ENCODE data around the gene HBG2. TPM values are rescaled to one million over a fixed set of nuclear protein-coding genes. Genes with fewer than 3 reads are reported as not detected.

Gene HBG2
- total and polyA plus RNA-seq, 10 donors, result 0.29 to 19.6 (median 4.2) TPM; not detected in 3

GRCh38 chr11:5240458-5240857 is 14.1 kb downstream of the HBG2 start:
- Histone ChIP-seq H3K27ac (no peak overlapping the region), H3K4me1 (no peaks in the 10 kb centered on the region), H3K27me3 (replicated peaks in 1 of 7) (no peaks in the 10 kb centered on the region), H3K4me3 (no peak overlapping the region), H3K36me3 (no peaks in the 10 kb centered on the region), H3K9me3 (no peaks in the 10 kb centered on the region)
- TF ChIP-seq POLR2A (IDR thresholded peaks at IDR 0.05), result no peak
- no peak for TF ChIP-seq POLR2AphosphoS5 (IDR thresholded peaks at IDR 0.05)
- no peak for TF ChIP-seq CTCF (IDR thresholded peaks at IDR 0.05 in 8 of 11, conservative IDR thresholded peaks at IDR 0.05 in 3 of 11)
- intact Hi-C loops (cut with DNase I; ENCODE audit: low total_unique reads), result no loop called here
- DNase-seq, result no peak
- 62 to 75% (median 66%) methylated on average over 2 of the region's 2 CpGs for WGBS, 5 donors

GRCh38 chr11:5240056-5240455 is 14.5 kb downstream of the HBG2 start:
- H3K9me3 ChIP-seq, result no peaks in the 10 kb centered on the region
- no peaks in the 10 kb centered on the region for H3K4me1 ChIP-seq
- no peak overlapping the region for H3K27ac ChIP-seq
- DNase-seq, result no peak
- 79 to 94% (median 86%) methylated on average over 1 of the region's 1 CpG for WGBS, 5 donors
- no peaks in the 10 kb centered on the region for H3K36me3 ChIP-seq
- no peaks in the 10 kb centered on the region for H3K27me3 ChIP-seq (replicated peaks in 1 of 7)
- intact Hi-C loops (cut with DNase I; ENCODE audit: low total_unique reads), result no loop called here
- no peak for TF ChIP-seq CTCF (IDR thresholded peaks at IDR 0.05 in 8 of 11, conservative IDR thresholded peaks at IDR 0.05 in 3 of 11)
- no peak for TF ChIP-seq POLR2A (IDR thresholded peaks at IDR 0.05)
- TF ChIP-seq POLR2AphosphoS5 (IDR thresholded peaks at IDR 0.05), result no peak
- no peak overlapping the region for H3K4me3 ChIP-seq

- no peak for TF ChIP-seq POLR2AphosphoS5 (IDR thresholded peaks at IDR 0.05)
- no peak for TF ChIP-seq CTCF (IDR thresholded peaks at IDR 0.05 in 8 of 11, conservative IDR thresholded peaks at IDR 0.05 in 3 of 11)
- TF ChIP-seq POLR2A (IDR thresholded peaks at IDR 0.05), result no peak
- intact Hi-C loops (cut with DNase I; ENCODE audit: low total_unique reads), result no loop called here
- Histone ChIP-seq H3K27ac (no peak overlapping the region), H3K4me1 (no peaks in the 10 kb centered on the region), H3K36me3 (no peaks in the 10 kb centered on the region), H3K9me3 (no peaks in the 10 kb centered on the region), H3K27me3 (replicated peaks in 1 of 7) (no peaks in the 10 kb centered on the region), H3K4me3 (no peak overlapping the region)
- no peak for DNase-seq
Measured at GRCh38 chr11:5239046-5239445, 15.5 kb downstream of the HBG2 start.

- TF ChIP-seq CTCF (IDR thresholded peaks at IDR 0.05 in 8 of 11, conservative IDR thresholded peaks at IDR 0.05 in 3 of 11), result no peak
- no peak for TF ChIP-seq POLR2AphosphoS5 (IDR thresholded peaks at IDR 0.05)
- TF ChIP-seq POLR2A (IDR thresholded peaks at IDR 0.05), result no peak
- H3K4me1 ChIP-seq, result no peaks in the 10 kb centered on the region
- 25 to 50% (median 29%) methylated on average over 2 of the region's 2 CpGs for WGBS, 5 donors
Measured at GRCh38 chr11:5238486-5238885, 16.1 kb downstream of the HBG2 start.

More at GRCh38 chr11:5238486-5238885, 16.1 kb downstream of the HBG2 start:
- Histone ChIP-seq H3K4me3 (no peak overlapping the region), H3K36me3 (no peaks in the 10 kb centered on the region), H3K27ac (no peak overlapping the region), H3K27me3 (replicated peaks in 1 of 7) (no peaks in the 10 kb centered on the region), H3K9me3 (no peaks in the 10 kb centered on the region)
- no peak for DNase-seq
- intact Hi-C loops (cut with DNase I; ENCODE audit: low total_unique reads), result no loop called here

Data from spleen (tissue), 11 donors.